Nephron progenitor cell (in vitro differentiated cells): ENCODE data around the gene EPM2A.
"Not testable (repeated sequence)": the region's sequence is repeated elsewhere in the genome, so short reads cannot be mapped to it uniquely, and the experiment has no call there.

Experiments used
- DNase-seq: peaks from one replicate; pipeline ENCODE4 v3.0.0; 2021
- H3K27ac Mint-ChIP-seq: 2 replicates; pipeline ENCODE4 v1.8.0; 2021; ENCODE audit warnings: mild to moderate bottlenecking, moderate library complexity, mixed read lengths
- H3K27me3 Mint-ChIP-seq: 2 replicates; pipeline ENCODE4 v1.8.0; 2021; ENCODE audit warnings: mild to moderate bottlenecking, low read depth, mixed read lengths; ENCODE audit not compliant: poor library complexity
- H3K36me3 Mint-ChIP-seq: 2 replicates; pipeline ENCODE4 v1.8.0; 2021; ENCODE audit warnings: low read depth, mixed read lengths
- H3K4me1 Mint-ChIP-seq: 2 replicates; pipeline ENCODE4 v1.8.0; 2021; ENCODE audit warnings: mixed read lengths
- H3K4me3 Mint-ChIP-seq: 2 replicates; pipeline ENCODE4 v1.8.0; 2021; ENCODE audit warnings: mild to moderate bottlenecking, moderate library complexity, mixed read lengths
- H3K9me3 Mint-ChIP-seq: 2 replicates; pipeline ENCODE4 v1.8.0; 2021; ENCODE audit warnings: mild to moderate bottlenecking, moderate library complexity, mixed read lengths
- CTCF ChIP-seq: fragments of 200-600 bp; sonication (generic); IDR thresholded peaks from 2 replicates; pipeline ENCODE4 v1.5.0; 2021; ENCODE audit warnings: antibody characterized with exemption

EPM2A gene

DNA sequence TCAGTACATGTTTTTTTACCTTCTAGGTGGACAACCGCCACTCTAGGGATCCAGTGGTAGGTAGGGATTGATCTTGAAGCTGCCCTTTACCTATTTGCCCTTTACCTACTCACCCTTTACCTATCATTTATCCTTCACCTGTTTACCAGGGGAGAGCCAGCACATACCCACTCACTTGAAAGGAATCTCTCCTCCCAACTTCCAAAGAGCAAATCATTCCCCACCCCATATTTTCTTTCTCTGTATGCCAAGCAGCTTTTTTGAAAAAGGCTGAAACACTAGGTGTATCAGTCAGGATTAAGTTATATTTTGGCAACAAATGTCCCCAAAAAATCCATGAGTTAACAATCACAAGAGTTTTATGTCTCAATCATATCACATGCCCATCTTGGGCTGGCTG lies 10.5 kb upstream of the EPM2A start:
- H3K9me3 Mint-ChIP-seq, result peaks cover 12% of the 10 kb centered on the region
- peaks cover 4% of the 10 kb centered on the region for H3K27me3 Mint-ChIP-seq
- no peak for TF ChIP-seq CTCF
- no peak overlapping the region for H3K27ac Mint-ChIP-seq
- no peaks in the 10 kb centered on the region for H3K4me1 Mint-ChIP-seq
- no peak for DNase-seq
- peaks cover 5% of the 10 kb centered on the region for H3K36me3 Mint-ChIP-seq
- H3K4me3 Mint-ChIP-seq, result no peak overlapping the region

DNA sequence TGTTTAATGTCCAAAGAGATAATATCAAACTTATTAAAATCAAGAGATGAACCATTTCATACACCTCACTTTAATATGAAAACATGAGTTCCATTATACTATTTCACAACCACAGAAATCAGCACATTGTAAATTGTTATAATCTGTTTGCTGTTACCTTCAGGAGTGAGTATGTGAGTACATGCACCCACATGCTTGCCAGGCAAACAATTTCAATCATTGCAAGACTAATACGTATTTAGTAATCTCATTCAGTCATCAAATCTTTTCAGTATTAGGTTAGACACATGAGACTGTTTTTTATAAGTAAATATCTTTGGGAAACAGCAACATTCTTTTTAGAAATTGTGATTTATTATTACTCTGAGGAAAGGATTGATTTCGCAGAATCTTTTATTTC lies 9.3 kb upstream of the EPM2A start:
- no peak overlapping the region for H3K4me3 Mint-ChIP-seq
- no peak for DNase-seq
- no peak overlapping the region for H3K27ac Mint-ChIP-seq
- H3K36me3 Mint-ChIP-seq, result peaks cover 12% of the 10 kb centered on the region
- no peak for TF ChIP-seq CTCF
- H3K9me3 Mint-ChIP-seq, result peaks cover 24% of the 10 kb centered on the region
- H3K27me3 Mint-ChIP-seq, result peaks cover 4% of the 10 kb centered on the region
- no peaks in the 10 kb centered on the region for H3K4me1 Mint-ChIP-seq

DNA sequence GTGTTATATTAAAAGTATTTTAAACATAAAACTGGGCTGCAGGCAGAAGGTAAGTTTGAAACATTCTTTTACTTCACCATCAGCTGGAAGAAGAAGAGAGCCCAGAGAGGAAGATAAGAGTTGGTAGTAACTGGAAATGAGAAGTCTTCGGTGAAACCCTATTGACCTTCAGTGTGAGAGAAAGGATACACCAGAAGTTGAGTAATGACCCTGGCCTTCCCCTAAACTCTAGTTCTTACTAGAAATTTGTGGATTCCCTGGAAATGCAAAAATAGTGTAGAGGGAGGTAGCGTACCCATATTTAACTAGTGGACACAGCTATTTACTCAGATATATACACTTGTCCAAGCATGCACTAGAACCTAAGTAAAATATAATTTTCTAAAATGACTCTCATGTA lies 8.0 kb upstream of the EPM2A start:
- no peak for TF ChIP-seq CTCF
- Mint-ChIP-seq H3K9me3 (peaks cover 32% of the 10 kb centered on the region), H3K4me1 (no peaks in the 10 kb centered on the region), H3K27me3 (peaks cover 4% of the 10 kb centered on the region), H3K4me3 (no peak overlapping the region), H3K27ac (no peak overlapping the region), H3K36me3 (peaks cover 18% of the 10 kb centered on the region)
- DNase-seq, result no peak

- not testable (repeated sequence) for H3K4me3 Mint-ChIP-seq, H3K27me3 Mint-ChIP-seq, H3K27ac Mint-ChIP-seq, H3K4me1 Mint-ChIP-seq, DNase-seq
- peaks cover 26% of the 10 kb centered on the region for H3K9me3 Mint-ChIP-seq
- peaks cover 18% of the 10 kb centered on the region for H3K36me3 Mint-ChIP-seq
Observed at GRCh38 chr6:145742472-145742871, 7.2 kb upstream of the EPM2A start.

DNA sequence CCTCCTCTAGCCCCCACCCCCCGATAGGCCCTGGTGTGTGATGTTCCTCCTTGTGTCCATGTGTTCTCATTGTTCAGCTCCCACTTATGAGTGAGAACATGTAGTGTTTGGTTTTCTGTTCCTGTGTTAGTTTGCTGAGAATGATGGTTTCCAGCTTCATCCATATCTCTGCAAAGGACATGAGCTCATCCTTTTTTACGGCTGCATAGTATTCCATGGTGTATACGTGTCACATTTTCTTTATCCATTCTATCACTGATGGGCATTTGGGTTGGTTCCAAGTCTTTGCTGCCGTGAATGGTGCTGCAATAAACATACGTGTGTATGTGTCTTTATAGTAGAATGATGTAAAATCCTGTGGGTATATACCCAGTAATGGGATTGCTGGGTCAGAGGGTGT lies 4.4 kb upstream of the EPM2A start:
- not testable (repeated sequence) for H3K4me3 Mint-ChIP-seq, DNase-seq, H3K27ac Mint-ChIP-seq, H3K27me3 Mint-ChIP-seq
- Mint-ChIP-seq H3K36me3 (peaks cover 18% of the 10 kb centered on the region), H3K4me1 (peaks cover 20% of the 10 kb centered on the region), H3K9me3 (peaks cover 26% of the 10 kb centered on the region)

DNA sequence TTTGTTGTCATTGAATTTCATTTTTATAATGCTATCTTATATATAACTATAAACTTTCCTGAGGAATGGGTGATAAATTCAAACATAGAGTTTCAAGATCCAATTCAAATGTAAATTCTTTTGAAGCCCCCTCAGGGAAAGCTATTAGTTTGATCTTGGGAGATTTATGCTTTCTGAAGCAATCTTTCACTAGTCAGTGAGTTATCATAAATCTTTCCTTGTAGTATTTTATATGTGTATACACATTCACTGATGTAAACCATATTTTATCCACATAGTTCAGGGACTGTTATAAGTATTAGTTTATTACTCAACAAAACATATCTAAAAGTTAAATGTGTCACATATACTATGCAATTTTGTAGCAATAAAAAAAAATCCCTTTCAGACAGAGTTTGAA lies 2.9 kb upstream of the EPM2A start:
- no peak for DNase-seq
- Mint-ChIP-seq H3K36me3 (peaks cover 18% of the 10 kb centered on the region), H3K27me3 (peaks cover 4% of the 10 kb centered on the region), H3K27ac (no peak overlapping the region), H3K4me3 (no peak overlapping the region), H3K4me1 (peaks cover 28% of the 10 kb centered on the region), H3K9me3 (peaks cover 26% of the 10 kb centered on the region)
- TF ChIP-seq CTCF, result no peak

GRCh38 chr6:145736661-145737144 lies 1.4 kb upstream of the EPM2A start:
- Mint-ChIP-seq H3K36me3 (peaks cover 18% of the 10 kb centered on the region), H3K27me3 (peaks cover 4% of the 10 kb centered on the region), H3K4me3 (peak overlapping the region; percentile 90), H3K4me1 (peaks cover 42% of the 10 kb centered on the region), H3K9me3 (peaks cover 26% of the 10 kb centered on the region), H3K27ac (peak overlapping the region; percentile 72)
- no peak for TF ChIP-seq CTCF
- no peak for DNase-seq
